GM12865 (cell line): ENCODE data around the gene MFSD6.
"Not testable (repeated sequence)": the region's sequence is repeated elsewhere in the genome, so short reads cannot be mapped to it uniquely, and the experiment has no call there.

ENCODE experiments used
- DNase-seq: peaks from one replicate; pipeline ENCODE4 v3.0.0; 2010; ENCODE audit warnings: low read depth
- H3K4me3 ChIP-seq: 2 replicates; pipeline ENCODE4 v1.5.1; 2011; ENCODE audit warnings: mild to moderate bottlenecking, low read depth, low read length, control low read depth
- TF ChIP-seq, protein P1 (sequence below): IDR thresholded peaks from 2 replicates; pipeline ENCODE4 v1.5.1; 2011; ENCODE audit warnings: low read length, control low read depth, low read depth, inconsistent platforms; ENCODE audit not compliant: insufficient read depth; ENCODE audit errors: missing control alignments

MFSD6 gene

DNA sequence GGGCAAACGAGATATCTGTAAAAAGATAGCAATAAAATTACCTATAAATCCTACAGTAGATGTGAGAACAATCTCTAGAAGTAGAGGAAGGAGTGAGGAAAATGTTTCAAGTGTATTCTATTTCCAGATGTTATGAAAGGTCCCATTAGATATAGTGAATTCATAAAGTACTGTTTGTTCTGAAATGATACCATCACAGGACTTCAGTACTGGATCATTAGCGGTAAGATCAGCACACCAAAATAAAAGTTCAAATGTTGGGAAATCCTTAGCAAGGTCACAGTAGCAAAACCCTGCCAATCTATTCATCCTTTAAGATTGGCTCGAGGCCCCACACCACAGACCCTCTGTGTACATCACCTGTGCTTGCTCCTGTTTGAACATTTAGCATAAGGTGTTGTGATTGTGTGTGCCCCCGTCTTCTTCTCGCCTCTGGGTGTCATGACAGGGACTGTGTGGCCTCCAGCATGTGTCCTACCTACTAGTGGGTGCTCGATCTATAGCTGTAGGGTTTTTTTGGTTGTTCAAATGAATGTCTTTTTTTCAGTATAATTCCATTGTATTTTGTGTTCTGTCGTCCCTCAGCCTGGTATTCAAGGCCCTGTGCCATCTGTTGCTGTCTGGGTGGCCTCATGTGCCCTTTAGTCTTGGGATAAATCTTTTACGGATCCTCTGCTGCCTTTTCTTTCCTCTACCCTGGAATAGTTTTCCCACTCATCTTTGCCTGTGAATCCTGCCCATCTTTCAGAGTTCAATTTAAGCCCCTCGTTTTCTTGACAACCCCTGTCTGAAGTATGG is 9.1 kb downstream of the MFSD6 start:
- TF ChIP-seq, protein P1, sequence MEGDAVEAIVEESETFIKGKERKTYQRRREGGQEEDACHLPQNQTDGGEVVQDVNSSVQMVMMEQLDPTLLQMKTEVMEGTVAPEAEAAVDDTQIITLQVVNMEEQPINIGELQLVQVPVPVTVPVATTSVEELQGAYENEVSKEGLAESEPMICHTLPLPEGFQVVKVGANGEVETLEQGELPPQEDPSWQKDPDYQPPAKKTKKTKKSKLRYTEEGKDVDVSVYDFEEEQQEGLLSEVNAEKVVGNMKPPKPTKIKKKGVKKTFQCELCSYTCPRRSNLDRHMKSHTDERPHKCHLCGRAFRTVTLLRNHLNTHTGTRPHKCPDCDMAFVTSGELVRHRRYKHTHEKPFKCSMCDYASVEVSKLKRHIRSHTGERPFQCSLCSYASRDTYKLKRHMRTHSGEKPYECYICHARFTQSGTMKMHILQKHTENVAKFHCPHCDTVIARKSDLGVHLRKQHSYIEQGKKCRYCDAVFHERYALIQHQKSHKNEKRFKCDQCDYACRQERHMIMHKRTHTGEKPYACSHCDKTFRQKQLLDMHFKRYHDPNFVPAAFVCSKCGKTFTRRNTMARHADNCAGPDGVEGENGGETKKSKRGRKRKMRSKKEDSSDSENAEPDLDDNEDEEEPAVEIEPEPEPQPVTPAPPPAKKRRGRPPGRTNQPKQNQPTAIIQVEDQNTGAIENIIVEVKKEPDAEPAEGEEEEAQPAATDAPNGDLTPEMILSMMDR, result no peak
- H3K4me3 ChIP-seq, result no peak overlapping the region

DNA sequence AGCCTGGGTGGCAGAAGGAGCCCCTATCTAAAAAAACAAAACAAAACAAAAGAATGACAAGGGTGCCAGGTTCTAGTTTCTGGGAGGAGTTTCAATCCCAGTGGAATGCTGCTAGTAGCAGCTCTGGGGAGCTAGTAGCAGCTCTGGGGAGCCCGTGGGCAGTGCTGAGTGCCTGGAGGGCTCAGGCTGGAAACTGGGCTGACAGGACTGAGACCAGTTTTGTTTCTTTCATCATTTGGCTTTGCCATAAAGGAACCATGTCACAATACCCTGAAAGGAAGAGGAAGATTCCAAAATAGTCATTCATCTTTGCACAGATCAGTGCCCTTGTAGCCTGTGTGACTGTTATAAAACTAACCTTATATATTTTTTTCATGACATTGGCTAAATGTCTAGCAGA is 10.6 kb downstream of the MFSD6 start:
- TF ChIP-seq, protein P1, result no peak
- DNase-seq, result no peak
- H3K4me3 ChIP-seq, result no peak overlapping the region

More for the DNA sequence above, 9.1 kb downstream of the MFSD6 start:
- no peak for DNase-seq

DNA sequence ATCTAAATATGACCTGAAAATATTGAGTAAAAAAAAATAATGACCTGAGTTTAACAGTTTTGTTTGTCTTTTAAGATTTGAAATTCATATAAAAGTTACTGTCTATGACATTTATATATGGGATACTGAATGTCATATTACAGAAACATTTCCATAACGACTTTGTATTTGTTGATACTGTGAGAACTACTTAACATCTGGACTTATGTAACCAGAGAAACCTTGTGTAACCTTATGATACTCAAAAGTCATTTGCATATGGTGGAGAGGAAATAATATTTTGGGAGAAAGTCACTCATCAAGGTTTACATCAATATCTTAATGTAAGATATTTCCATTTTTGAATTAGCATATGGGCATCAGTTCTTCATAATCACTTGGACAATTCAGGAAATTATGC is 12.6 kb downstream of the MFSD6 start:
- DNase-seq, result no peak
- TF ChIP-seq, protein P1, result no peak
- no peak overlapping the region for H3K4me3 ChIP-seq

DNA sequence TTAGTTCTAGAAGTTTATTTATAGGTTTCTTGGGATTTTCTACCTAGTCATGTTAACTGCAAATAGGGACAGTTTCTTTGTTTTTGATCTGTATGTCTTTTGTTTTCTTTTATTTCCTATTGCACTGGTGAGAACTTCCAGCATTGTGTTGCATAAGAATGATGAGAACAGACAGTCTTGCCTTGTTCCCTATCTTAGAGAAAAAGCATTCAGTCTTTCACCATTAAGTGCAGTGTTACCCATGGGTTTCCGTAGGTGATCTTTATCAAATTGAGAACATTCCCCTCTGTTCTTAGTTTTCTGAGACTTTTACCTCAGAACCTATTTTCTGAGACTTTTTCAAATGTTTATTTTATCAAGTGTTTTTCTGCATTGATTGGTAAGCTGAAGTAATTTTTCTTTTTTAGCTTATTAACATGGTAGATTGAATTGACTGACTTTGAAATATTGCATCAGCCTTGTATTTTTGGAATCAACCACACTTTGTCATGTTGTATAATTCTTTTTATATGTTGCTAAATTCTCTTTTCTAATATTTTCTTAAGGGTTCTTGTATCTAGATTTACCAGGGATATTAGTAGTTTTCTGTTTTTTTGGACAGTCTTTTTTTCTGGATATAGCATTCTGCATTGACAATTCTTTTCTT is 17.2 kb downstream of the MFSD6 start:
- TF ChIP-seq, protein P1, result no peak
- no peak for DNase-seq
- H3K4me3 ChIP-seq, result no peak overlapping the region

DNA sequence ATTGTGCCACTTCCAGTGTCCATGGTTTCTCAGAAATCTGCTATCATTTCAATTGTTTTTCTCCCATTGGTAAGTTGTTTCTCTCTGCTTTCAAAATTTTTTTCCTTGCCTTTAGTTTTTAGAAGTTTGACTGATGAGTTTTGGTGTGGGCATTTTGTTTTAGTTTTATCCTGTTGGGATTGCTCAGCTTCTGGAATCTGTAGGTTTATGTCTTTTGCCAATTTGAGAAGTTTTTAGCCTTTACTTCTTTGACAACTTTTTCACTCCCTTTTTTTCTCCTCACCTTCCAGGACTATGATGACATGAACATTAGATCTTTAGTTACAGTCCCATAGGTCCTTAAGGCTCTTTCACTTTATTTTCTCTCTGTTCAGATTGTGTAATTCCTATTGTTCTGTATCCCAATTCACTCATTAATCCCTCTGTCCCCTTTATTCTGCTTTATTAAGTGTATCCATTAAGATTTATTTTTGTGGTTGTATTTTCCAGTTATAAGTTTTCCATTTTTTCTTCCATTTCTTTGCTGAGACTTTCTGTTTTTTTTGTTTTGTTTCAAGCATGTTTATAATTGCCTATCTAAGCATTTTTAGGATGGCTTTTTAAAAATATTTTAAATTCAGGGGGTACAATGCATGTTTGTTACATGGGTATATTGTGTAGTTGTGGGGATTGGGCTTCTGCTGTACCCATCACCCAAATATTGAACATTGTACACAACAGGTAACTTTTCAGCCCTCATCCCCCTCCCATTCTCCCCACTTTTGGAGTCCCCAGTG is 17.9 kb downstream of the MFSD6 start:
- no peak for DNase-seq
- TF ChIP-seq, protein P1, result no peak

DNA sequence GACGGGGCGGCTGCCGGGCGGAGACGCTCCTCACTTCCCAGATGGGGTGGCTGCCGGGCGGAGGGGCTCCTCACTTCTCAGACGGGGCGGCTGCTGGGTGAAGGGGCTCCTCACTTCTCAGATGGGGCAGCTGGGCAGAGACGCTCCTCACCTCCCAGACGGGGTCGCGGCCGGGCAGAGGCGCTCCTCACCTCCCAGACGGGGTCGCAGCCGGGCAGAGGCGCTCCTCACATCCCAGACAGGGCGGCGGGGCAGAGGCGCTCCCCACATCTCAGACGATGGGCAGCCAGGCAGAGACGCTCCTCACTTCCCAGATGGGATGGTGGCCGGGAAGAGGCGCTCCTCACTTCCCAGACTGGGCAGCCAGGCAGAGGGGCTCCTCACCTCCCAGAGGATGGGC is 22.7 kb downstream of the MFSD6 start:
- H3K4me3 ChIP-seq, DNase-seq: not testable (repeated sequence)

More for the DNA sequence above, 17.9 kb downstream of the MFSD6 start:
- H3K4me3 ChIP-seq, result no peak overlapping the region

DNA sequence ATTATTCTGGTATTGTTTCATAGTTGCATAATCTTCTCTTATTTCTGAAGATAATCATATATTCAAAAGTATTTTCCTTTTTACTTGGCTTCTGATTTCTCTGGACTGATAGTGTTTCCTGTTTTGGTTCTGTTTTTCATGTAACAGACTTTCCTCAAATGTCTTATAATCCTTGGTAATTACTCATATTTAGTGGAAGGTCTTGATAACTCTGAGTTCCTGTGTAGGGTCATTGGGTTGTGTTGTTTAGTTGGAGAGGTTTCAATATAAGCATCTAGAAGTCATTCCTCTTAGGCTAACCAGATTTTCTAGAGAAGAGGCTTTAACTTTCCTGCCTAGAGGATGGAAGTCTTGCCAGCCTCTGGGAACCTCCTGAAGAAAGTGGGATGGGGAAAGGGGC is 23.8 kb downstream of the MFSD6 start:
- TF ChIP-seq, protein P1, result no peak
- no peak for DNase-seq
- no peak overlapping the region for H3K4me3 ChIP-seq
